Right renal pelvis (tissue), 4 donors: ENCODE data around the gene HADHA. TPM values are rescaled to one million over a fixed set of nuclear protein-coding genes. Genes with fewer than 3 reads are reported as not detected.

Experiments used
- DNase-seq, 4 donors: peaks; one replicate each; pipeline ENCODE4 v3.0.0-alpha.2; 2013; ENCODE audit warnings: low read depth in 4 of 4, low spot score in 3 of 4, missing footprints in 1 of 4
- polyA plus RNA-seq, 4 donors: library from polyadenylated mRNA; unstranded; fragments of 120-200 nt; gene quantifications; one replicate each; pipeline ENCODE4 v1.2.1, GENCODE V29; 2013; ENCODE audit not compliant: insufficient read length in 4 of 4

The HADHA gene
- polyA plus RNA-seq, 4 donors, result 200 to 221 (median 210) TPM

DNA sequence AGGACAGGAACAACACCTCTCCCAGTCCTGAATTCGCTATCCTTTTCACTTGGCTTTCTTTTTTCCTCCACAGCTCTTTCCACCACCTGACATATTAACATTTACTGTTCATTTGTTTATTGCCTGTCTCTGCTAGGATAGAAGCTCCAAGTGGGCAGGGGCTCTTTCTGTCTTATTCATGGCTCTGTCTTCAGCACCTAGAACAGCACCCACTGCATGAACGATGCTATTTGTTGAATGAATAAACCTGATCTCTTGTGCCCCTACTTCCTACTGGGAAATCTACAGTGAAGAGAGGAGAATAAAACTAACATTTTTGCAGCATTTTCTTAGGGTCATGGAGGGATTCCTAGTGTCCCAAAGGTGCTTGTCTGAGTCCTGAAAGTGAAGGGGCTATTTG is 95.9 kb downstream of the HADHA start:
- no peak for DNase-seq

DNA sequence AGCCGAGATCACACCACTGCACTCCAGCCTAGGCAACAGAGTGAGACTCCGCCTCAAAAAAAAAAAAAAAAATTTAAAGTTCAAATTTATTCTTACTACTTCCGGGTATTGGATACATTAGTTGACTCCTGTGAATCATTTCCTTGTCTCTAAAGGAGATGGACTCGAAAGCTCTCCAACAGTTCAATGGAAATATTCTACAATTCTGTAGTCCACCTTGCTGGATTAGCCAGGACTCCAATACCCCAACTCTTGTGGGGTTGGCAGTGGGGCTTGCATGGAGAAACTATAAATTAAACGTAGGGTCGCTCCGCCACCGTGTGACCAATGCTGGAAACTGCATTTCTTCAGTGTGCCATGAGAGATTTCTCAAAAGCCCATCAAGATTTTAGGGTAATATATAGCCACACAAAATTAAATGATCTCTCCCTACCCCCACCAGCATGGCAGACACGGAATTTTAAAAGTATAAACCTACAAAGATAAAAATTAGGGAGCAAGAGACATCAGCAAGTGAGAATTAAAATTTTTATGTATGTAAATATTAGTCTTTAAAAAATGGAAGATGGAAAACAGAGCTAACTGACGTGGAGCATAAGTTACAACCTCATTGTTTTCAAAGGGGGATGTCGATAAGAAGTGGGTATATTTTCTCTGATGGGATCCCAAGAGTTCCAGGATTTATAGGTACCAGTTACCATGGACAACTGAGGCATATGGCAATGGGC is 99.3 kb downstream of the HADHA start:
- DNase-seq, result peak; percentile 30 to 35 (median 32)

DNA sequence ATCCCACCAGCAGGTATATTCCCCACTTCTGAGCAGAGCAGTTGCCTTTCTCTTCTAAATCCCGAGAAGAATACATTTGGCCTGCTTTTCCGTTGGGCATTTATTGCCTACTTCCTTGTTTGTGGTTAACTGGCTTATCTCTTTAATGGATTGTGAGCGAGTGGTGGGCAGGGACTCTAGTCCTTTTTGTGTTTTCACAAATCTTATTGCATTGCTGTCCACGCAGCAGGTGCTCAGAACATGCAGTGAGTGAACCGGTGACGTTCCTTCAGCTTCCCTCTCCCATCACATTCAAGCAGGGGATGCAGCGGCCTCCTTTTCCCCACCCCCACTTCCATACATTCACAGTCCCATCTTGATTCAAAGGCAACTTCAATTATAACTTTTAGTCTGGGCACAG is 100.4 kb downstream of the HADHA start:
- DNase-seq, result no peak

DNA sequence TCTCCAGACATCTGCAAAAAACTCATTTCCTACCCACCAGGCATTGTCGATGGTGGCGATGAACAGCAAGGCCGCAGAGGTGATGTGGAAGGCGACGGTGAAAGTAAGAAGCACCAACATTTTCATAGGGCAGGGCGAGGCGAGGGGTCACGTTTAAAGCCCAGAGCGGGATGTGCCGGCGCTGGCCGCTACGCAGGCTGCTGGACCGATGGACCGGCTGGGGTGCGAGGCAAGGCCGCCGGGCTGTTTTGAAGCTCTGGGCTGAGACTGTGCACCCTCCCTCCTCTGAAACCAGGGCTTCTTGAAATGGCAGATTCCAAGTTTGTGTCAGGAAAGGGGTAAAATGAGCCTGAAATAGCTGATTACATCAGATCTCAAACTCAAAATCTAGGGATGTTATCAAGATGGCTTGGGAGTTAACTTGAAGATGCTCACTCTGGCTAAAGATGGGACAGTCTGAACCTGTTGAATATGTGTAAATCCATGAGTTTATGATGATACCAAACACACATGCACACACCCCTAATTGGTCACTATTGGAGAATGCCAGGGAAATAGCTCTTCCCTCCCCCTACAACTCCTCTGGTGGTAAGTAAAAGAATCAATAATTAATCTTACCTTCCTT is 103.2 kb downstream of the HADHA start:
- no peak for DNase-seq

Other genes with a start within 250 kb of the HADHA start
- gene RAB10, start 210.5 kb downstream of the HADHA start, polyA plus RNA-seq, result 100 to 1,000 TPM; 127 to 150 (median 149) TPM
- gene GAREM2, start 71.5 kb downstream of the HADHA start, polyA plus RNA-seq, result 1 to 10 TPM; 6.2 to 9.0 (median 6.9) TPM
- gene HADHB, start 307 bp upstream of the HADHA start, polyA plus RNA-seq, result 100 to 1,000 TPM; 160 to 205 (median 179) TPM
- 10 to 100 TPM; 21.9 to 25.7 (median 22.8) TPM for gene SELENOI, start 101.5 kb upstream of the HADHA start, polyA plus RNA-seq
- gene ADGRF3, start 102.2 kb upstream of the HADHA start, polyA plus RNA-seq, result 1 to 10 TPM; 2.1 to 4.0 (median 2.8) TPM
- 1 to 10 TPM; 2.1 to 3.9 (median 2.8) TPM for gene DRC1, start 157.3 kb upstream of the HADHA start, polyA plus RNA-seq
- under 1 TPM; 0.07 to 0.27 (median 0.20) TPM for gene OTOF, start 233.5 kb upstream of the HADHA start, polyA plus RNA-seq